Calu3 (cell line): Measurements from ENCODE around the gene CCN2. TPM values are rescaled to one million over a fixed set of nuclear protein-coding genes. Genes with fewer than 3 reads are reported as not detected.
"Not testable (repeated sequence)": the region's sequence is repeated elsewhere in the genome, so short reads cannot be mapped to it uniquely, and the experiment has no call there.

Source experiments
- BruUV-seq: library from RNA; stranded (reverse); fragments of 400-500 nt; replicated peaks from 2 replicates; lab custom pipeline; 2021; lab: Mats Ljungman, UMichigan
- CTCF ChIA-PET: fragments of 300-600 bp; sonication (Branson Sonifier 250); formaldehyde crosslinking; loops from one replicate; lab custom pipeline; 2022; ENCODE audit warnings: antibody characterized with exemption; lab: Charles Lee
- DNase-seq: peaks from one replicate; pipeline ENCODE4 v3.0.0; 2022
- H3K27ac Mint-ChIP-seq: one replicate; pipeline ENCODE4 v1.8.0; 2022; ENCODE audit warnings: mixed read lengths; ENCODE audit not compliant: unreplicated experiment
- H3K27me3 Mint-ChIP-seq: one replicate; pipeline ENCODE4 v1.8.0; 2022; ENCODE audit warnings: mixed read lengths; ENCODE audit not compliant: unreplicated experiment
- H3K36me3 Mint-ChIP-seq: one replicate; pipeline ENCODE4 v1.8.0; 2022; ENCODE audit warnings: mild to moderate bottlenecking, moderate library complexity, mixed read lengths; ENCODE audit not compliant: insufficient read depth, unreplicated experiment
- H3K4me1 Mint-ChIP-seq: one replicate; pipeline ENCODE4 v1.8.0; 2022; ENCODE audit warnings: mild to moderate bottlenecking, low read depth, mixed read lengths; ENCODE audit not compliant: unreplicated experiment
- H3K4me3 Mint-ChIP-seq: one replicate; pipeline ENCODE4 v1.8.0; 2022; ENCODE audit warnings: mild to moderate bottlenecking, low read depth, moderate library complexity, mixed read lengths; ENCODE audit not compliant: unreplicated experiment
- H3K9me3 Mint-ChIP-seq: one replicate; pipeline ENCODE4 v1.8.0; 2022; ENCODE audit warnings: low read depth, mixed read lengths; ENCODE audit not compliant: unreplicated experiment
- CTCF ChIP-seq: fragments of 200-600 bp; IDR thresholded peaks from one replicate; pipeline ENCODE4 v1.8.0; 2022; ENCODE audit warnings: antibody characterized with exemption; ENCODE audit not compliant: unreplicated experiment
- intact Hi-C: fragments of 100-400 bp; cut with micrococcal nuclease; formaldehyde crosslinking; loops from one replicate; pipeline ENCODE4 v1.10.0; 2022; ENCODE audit not compliant: unreplicated experiment
- total RNA-seq: library from RNA; stranded (reverse); gene quantifications from 2 replicates; pipeline ENCODE4 v1.2.3, GENCODE V29; 2022

The CCN2 gene
- total RNA-seq, 1 experiment from 2014 or later: 373 TPM

GRCh38 chr6:131901326-131901873 is 49.8 kb downstream of the CCN2 start:
- BruUV-seq, intact Hi-C loops, H3K36me3 Mint-ChIP-seq, H3K27ac Mint-ChIP-seq, CTCF ChIA-PET, DNase-seq, H3K4me1 Mint-ChIP-seq, H3K9me3 Mint-ChIP-seq, H3K4me3 Mint-ChIP-seq: not testable (repeated sequence)
- peaks cover 30% of the 10 kb centered on the region for H3K27me3 Mint-ChIP-seq

DNA sequence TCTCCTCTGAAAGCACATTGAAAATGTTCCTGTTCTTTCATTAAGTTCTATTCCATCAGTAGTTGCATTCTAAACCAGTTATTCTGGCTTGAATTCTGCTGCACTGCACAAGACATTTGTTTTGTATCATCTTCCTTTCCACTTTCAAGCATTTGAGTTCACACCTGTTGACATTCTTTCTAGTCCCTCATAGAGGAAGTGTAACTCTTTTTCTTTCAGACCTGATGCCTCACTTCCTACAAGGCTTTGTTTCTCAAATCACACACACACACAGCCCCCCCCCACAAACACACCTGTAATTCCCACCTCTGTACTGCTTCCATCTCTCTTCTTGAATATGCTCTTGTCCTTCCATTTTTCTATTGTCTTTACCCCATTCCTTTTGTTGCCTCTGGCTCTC is 50.9 kb downstream of the CCN2 start:
- peaks cover 3% of the 10 kb centered on the region for H3K4me1 Mint-ChIP-seq
- no peak overlapping the region for H3K27ac Mint-ChIP-seq
- H3K9me3 Mint-ChIP-seq: no peaks in the 10 kb centered on the region
- TF ChIP-seq CTCF: no peak
- no peaks in the 10 kb centered on the region for H3K36me3 Mint-ChIP-seq
- CTCF ChIA-PET: no interaction called here
- H3K4me3 Mint-ChIP-seq: no peak overlapping the region
- DNase-seq: no peak
- intact Hi-C loops: no loop called here
- no TSS peak for BruUV-seq
- peaks cover 30% of the 10 kb centered on the region for H3K27me3 Mint-ChIP-seq

DNA sequence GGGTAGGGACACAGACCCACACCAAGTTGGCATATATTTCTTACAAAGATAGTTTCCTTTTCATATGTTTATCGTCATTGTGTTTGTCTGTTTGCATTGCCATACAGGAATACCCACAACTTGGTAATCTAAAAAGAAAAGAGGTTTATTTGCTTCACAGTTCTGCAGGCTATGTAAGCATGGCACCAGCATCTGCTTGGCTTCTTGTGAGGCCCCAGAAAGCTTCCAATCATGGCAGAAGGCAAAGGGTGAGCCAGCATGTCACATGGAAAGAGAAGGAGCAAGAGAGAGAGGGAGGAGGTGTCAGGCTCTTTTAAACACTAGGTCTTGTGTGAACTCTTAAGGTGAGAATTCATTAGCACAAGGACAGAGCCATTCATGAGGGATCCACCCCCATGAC is 52.5 kb downstream of the CCN2 start:
- no peaks in the 10 kb centered on the region for H3K36me3 Mint-ChIP-seq
- peaks cover 30% of the 10 kb centered on the region for H3K27me3 Mint-ChIP-seq
- DNase-seq: no peak
- H3K9me3 Mint-ChIP-seq: no peaks in the 10 kb centered on the region
- CTCF ChIA-PET: no interaction called here
- no TSS peak for BruUV-seq
- H3K4me1 Mint-ChIP-seq: peaks cover 11% of the 10 kb centered on the region
- intact Hi-C loops: no loop called here
- TF ChIP-seq CTCF: no peak
- no peak overlapping the region for H3K4me3 Mint-ChIP-seq
- no peak overlapping the region for H3K27ac Mint-ChIP-seq

Other genes starting within 250 kb of the CCN2 start
- not detected in 2 replicates for gene OR2A4, start 250.0 kb downstream of the CCN2 start, total RNA-seq
- gene CTAGE9, start 240.4 kb downstream of the CCN2 start, total RNA-seq: not detected in 2 replicates
- gene ENPP1, start 143.4 kb downstream of the CCN2 start, total RNA-seq: 7.6 and 7.7 TPM in 2 replicates